ENCODE results near the gene IFFO2. TPM values are rescaled to one million over a fixed set of nuclear protein-coding genes. Genes with fewer than 3 reads are reported as not detected.

The IFFO2 gene
- total RNA-seq = 131 TPM

- Histone ChIP-seq H3K9me3 (no peaks in the 10 kb centered on the region), H3K27ac (peak within 1 kb of the TSS; percentile 94 to 97), H3K4me1 (peaks cover 4 to 25% of the 10 kb centered on the region in 2 donors), H3K36me3 (no peaks in the 10 kb centered on the region), H3K4me3 (peak within 1 kb of the TSS; percentile 94 to 98), H3K27me3 (no peaks in the 10 kb centered on the region)
- intact Hi-C loops (cut with DNase I) = loop anchor here (1.0 to 2.0 kb wide), 4 partner anchors 34 to 54 kb away; partner anchors contain the start of gene ALDH4A1
- peak; percentile 83 to 99 for DNase-seq (ENCODE audit: low spot score in 2 of 2)
- peak in 1 of 3 experiments; percentile 10 for TF ChIP-seq CTCF (IDR thresholded peaks at IDR 0.05)
Measured at GRCh38 chr1:18956193-18957135, at the start of gene IFFO2. Gene IFFO2, minus strand, starts transcription at chr1:18956676. Its CDS starts 344 bp downstream, at chr1:18956332.

- Histone ChIP-seq H3K27ac (no peak overlapping the region), H3K27me3 (no peaks in the 10 kb centered on the region), H3K4me3 (no peak overlapping the region), H3K9me3 (peaks cover 0 to 11% of the 10 kb centered on the region in 2 donors), H3K36me3 (no peaks in the 10 kb centered on the region), H3K4me1 (peaks cover 9 to 10% of the 10 kb centered on the region in 2 donors)
- peak in 1 of 2 donors; percentile 55 for DNase-seq (ENCODE audit: low spot score in 2 of 2)
- intact Hi-C loops (cut with DNase I) = no loop called here
- no peak for TF ChIP-seq CTCF (IDR thresholded peaks at IDR 0.05)
Measured at GRCh38 chr1:19006000-19006399, 49.5 kb upstream of the IFFO2 start.

- Histone ChIP-seq H3K4me3 (no peak overlapping the region), H3K27ac (no peak overlapping the region), H3K9me3 (peaks cover 0 to 17% of the 10 kb centered on the region in 2 donors), H3K4me1 (peaks cover 0 to 11% of the 10 kb centered on the region in 2 donors), H3K27me3 (no peaks in the 10 kb centered on the region), H3K36me3 (no peaks in the 10 kb centered on the region)
- intact Hi-C loops (cut with DNase I) = no loop called here
- DNase-seq (ENCODE audit: low spot score in 2 of 2) = no peak
- no peak for TF ChIP-seq CTCF (IDR thresholded peaks at IDR 0.05)
Measured at GRCh38 chr1:19003371-19004290, 47.2 kb upstream of the IFFO2 start.

GRCh38 chr1:19000065-19000464 is 43.6 kb upstream of the IFFO2 start:
- Histone ChIP-seq H3K4me1 (peaks cover 0 to 22% of the 10 kb centered on the region in 2 donors), H3K9me3 (peaks cover 0 to 17% of the 10 kb centered on the region in 2 donors), H3K27me3 (no peaks in the 10 kb centered on the region), H3K36me3 (no peaks in the 10 kb centered on the region), H3K27ac (peak overlapping the region; percentile 72 to 78), H3K4me3 (no peak overlapping the region)
- intact Hi-C loops (cut with DNase I) = no loop called here
- peak in 1 of 2 donors; percentile 22 for DNase-seq (ENCODE audit: low spot score in 2 of 2)
- no peak for TF ChIP-seq CTCF (IDR thresholded peaks at IDR 0.05)

GRCh38 chr1:18999359-18999758 is 42.9 kb upstream of the IFFO2 start:
- H3K27ac ChIP-seq = peak overlapping the region; percentile 72 to 78
- TF ChIP-seq CTCF (IDR thresholded peaks at IDR 0.05) = no peak
- H3K4me3 ChIP-seq = no peak overlapping the region
- no peaks in the 10 kb centered on the region for H3K36me3 ChIP-seq
- peaks cover 0 to 22% of the 10 kb centered on the region in 2 donors for H3K4me1 ChIP-seq
- peaks cover 0 to 17% of the 10 kb centered on the region in 2 donors for H3K9me3 ChIP-seq
- H3K27me3 ChIP-seq = no peaks in the 10 kb centered on the region
- peak in 1 of 2 donors; percentile 83 for DNase-seq (ENCODE audit: low spot score in 2 of 2)
- intact Hi-C loops (cut with DNase I) = loop anchor here (1.0 to 2.0 kb wide), 2 partner anchors 11 to 43 kb away; partner anchors contain the start of gene IFFO2
